ENCODE results near the gene LCN6. TPM values are rescaled to one million over a fixed set of nuclear protein-coding genes. Genes with fewer than 3 reads are reported as not detected.

LCN6 gene
- total and polyA plus RNA-seq, 2 of the 13 experiments (the other 11 are each of a cell fraction or from before 2014, with no cell fraction given) = not detected

GRCh38 chr9:136765041-136765440, 16.7 kb upstream of the LCN6 start (continued):
- TF ChIP-seq ZNF660 (CRISPR knock-in tag; IDR thresholded peaks at IDR 0.05; ENCODE audit: borderline replicate concordance, low read depth) = no peak
- no peak for TF ChIP-seq ZNF337 (CRISPR knock-in tag; IDR thresholded peaks at IDR 0.05; ENCODE audit: borderline replicate concordance, low read depth)
- TF ChIP-seq BCLAF1 (IDR thresholded peaks at IDR 0.05) = no peak
- no peak for TF ChIP-seq GPN1 (CRISPR knock-in tag; IDR thresholded peaks at IDR 0.05; ENCODE audit: borderline replicate concordance)
- no peak for TF ChIP-seq ZNF512 (CRISPR knock-in tag; IDR thresholded peaks at IDR 0.05)
- TF ChIP-seq ZNF761 (CRISPR knock-in tag; conservative IDR thresholded peaks at IDR 0.05) = no peak
- peak; percentile 40; the same call in 1 of the 2 replicates for TF ChIP-seq THRA (CRISPR knock-in tag; IDR thresholded peaks at IDR 0.05; ENCODE audit: borderline replicate concordance)
- no peak for TF ChIP-seq DR1 (CRISPR knock-in tag; IDR thresholded peaks at IDR 0.05)
- TF ChIP-seq SNAI1 (CRISPR knock-in tag; IDR thresholded peaks at IDR 0.05; ENCODE audit: borderline replicate concordance) = no peak
- no peak for TF ChIP-seq ZNF44 (CRISPR knock-in tag; IDR thresholded peaks at IDR 0.05)
- TF ChIP-seq KDM3A (CRISPR knock-in tag; IDR thresholded peaks at IDR 0.05; ENCODE audit: low read depth) = no peak
- TF ChIP-seq RARA (CRISPR knock-in tag; IDR thresholded peaks at IDR 0.05) = peak; percentile 83
- TF ChIP-seq CREBL2 (CRISPR knock-in tag; IDR thresholded peaks at IDR 0.05; ENCODE audit: borderline replicate concordance) = no peak
- TF ChIP-seq LBX2 (CRISPR knock-in tag; IDR thresholded peaks at IDR 0.05; ENCODE audit: borderline replicate concordance) = no peak
- TF ChIP-seq HNRNPUL1 (IDR thresholded peaks at IDR 0.05; ENCODE audit: low read depth, low read length) = no peak
- no peak for TF ChIP-seq ZNF432 (CRISPR knock-in tag; IDR thresholded peaks at IDR 0.05; ENCODE audit: borderline replicate concordance)
- TF ChIP-seq ATF7-NPFF (CRISPR knock-in tag; IDR thresholded peaks at IDR 0.05; ENCODE audit: low read depth) = no peak
- TF ChIP-seq HDAC1 (CRISPR knock-in tag; IDR thresholded peaks at IDR 0.05) = no peak; the same call in 1 of the 2 replicates
- no peak for TF ChIP-seq PAXIP1 (CRISPR knock-in tag; conservative IDR thresholded peaks at IDR 0.05)
